GM23248 (cell line): ENCODE results near the gene CAMK2N1.

Experiments
- EZH2 ChIP-seq: fragments of 200-600 bp; sonication (generic); IDR thresholded peaks from 2 replicates; pipeline ENCODE4 v1.6.1; 2018; ENCODE audit warnings: antibody characterized with exemption, mild to moderate bottlenecking; ENCODE audit not compliant: insufficient read depth, poor library complexity, severe bottlenecking
- EZH2phosphoT487 ChIP-seq: fragments of 200-600 bp; sonication (generic); IDR thresholded peaks from 2 replicates; pipeline ENCODE4 v1.6.1; 2018; ENCODE audit warnings: antibody characterized with exemption, moderate library complexity, mild to moderate bottlenecking, low read depth; ENCODE audit not compliant: insufficient read depth

- TF ChIP-seq EZH2, result no peak
- no peak for TF ChIP-seq EZH2phosphoT487
Measured at GRCh38 chr1:20442920-20443625, 42.9 kb downstream of the CAMK2N1 start.
